Measurements from ENCODE around the gene ENTREP1.

DNA sequence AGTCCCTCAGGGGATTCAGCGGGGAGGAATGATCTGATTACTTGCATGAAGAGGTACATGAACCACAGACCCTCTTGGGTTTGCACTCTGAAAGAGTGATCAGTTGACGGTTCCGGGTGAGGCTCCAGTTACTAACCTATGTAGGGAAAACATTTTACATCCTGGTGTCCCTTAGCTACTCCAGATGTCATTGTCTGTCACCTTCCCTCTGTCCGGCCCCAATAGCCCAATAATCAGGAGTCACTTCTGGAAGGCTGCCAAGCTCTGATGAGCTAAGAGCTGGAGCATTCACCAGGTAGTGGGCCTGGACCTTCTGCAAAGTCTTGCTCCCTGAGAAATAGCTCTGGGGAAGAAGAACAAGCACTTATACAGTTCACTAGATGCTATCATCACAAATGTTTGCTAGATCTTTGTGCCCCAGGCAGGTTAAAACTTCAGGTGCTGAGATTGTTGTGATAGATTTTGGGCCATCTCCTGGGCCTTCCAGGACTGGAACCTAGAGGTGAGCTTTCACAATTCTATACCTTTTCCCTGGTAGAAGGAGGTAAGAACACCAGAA lies 64.5 kb downstream of the ENTREP1 start:
- no peak for TF ChIP-seq POLR2A (IDR thresholded peaks at IDR 0.05)
- TF ChIP-seq, protein P1, sequence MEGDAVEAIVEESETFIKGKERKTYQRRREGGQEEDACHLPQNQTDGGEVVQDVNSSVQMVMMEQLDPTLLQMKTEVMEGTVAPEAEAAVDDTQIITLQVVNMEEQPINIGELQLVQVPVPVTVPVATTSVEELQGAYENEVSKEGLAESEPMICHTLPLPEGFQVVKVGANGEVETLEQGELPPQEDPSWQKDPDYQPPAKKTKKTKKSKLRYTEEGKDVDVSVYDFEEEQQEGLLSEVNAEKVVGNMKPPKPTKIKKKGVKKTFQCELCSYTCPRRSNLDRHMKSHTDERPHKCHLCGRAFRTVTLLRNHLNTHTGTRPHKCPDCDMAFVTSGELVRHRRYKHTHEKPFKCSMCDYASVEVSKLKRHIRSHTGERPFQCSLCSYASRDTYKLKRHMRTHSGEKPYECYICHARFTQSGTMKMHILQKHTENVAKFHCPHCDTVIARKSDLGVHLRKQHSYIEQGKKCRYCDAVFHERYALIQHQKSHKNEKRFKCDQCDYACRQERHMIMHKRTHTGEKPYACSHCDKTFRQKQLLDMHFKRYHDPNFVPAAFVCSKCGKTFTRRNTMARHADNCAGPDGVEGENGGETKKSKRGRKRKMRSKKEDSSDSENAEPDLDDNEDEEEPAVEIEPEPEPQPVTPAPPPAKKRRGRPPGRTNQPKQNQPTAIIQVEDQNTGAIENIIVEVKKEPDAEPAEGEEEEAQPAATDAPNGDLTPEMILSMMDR (IDR thresholded peaks at IDR 0.05) = no peak

Data from ovary (tissue), 3 donors.